GM19099 (cell line): ENCODE results near the gene CSRP1.

Experiments
- POLR2A ChIP-seq: IDR thresholded peaks from 3 replicates; pipeline ENCODE4 v1.6.1; 2011; ENCODE audit warnings: low read depth; ENCODE audit not compliant: insufficient read length; ENCODE audit errors: extremely low read depth

Gene CSRP1

GRCh38 chr1:201528631-201529252 lies 21.8 kb upstream of the CSRP1 start:
- no peak for TF ChIP-seq POLR2A

DNA sequence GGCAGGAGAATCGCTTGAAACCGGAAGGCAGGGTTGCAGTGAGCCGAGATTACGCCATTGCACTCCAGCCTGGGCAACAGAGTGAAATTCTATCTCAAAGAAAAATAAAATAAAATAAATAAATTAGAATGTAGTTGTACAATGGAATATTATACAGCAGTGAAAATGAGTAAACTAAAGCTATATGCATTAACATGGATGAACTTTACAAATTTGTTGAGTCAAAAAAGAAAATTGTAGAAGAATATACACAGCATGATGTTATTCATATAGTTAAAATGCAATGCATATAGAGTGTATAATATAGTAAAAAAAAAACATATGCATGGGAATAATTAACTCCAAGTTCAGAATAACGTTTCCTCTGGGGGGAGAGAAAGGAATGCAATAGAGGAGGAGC lies 21.0 kb upstream of the CSRP1 start:
- TF ChIP-seq POLR2A = no peak

GRCh38 chr1:201525193-201525778 lies 18.4 kb upstream of the CSRP1 start:
- no peak for TF ChIP-seq POLR2A

DNA sequence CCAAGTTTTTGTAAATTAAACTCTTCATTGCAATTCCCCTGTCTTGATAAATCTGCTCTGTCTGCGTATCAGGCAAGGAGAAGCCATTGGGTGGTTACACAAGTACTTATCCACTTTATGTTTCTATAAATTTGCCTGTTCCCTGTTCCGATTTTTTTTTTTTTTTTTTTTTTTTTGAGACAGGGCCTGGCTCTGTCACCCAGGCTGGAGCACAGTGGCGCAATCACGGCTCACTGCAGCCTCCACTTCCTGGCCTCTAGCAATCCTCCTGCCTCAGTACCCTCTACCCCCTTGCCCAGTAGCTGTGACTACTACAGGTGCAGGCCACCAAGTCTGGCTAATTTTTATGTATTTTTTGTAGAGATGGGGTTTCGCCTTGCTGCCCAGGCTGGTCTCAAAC lies 11.1 kb upstream of the CSRP1 start:
- TF ChIP-seq POLR2A = no peak

- no peak for TF ChIP-seq POLR2A
Measured at GRCh38 chr1:201517631-201518030, 10.7 kb upstream of the CSRP1 start.

- no peak for TF ChIP-seq POLR2A
Measured at GRCh38 chr1:201516511-201517127, 9.7 kb upstream of the CSRP1 start.

- TF ChIP-seq POLR2A = no peak
Measured at GRCh38 chr1:201515895-201516294, 9.0 kb upstream of the CSRP1 start.

GRCh38 chr1:201515062-201515750 lies 8.3 kb upstream of the CSRP1 start:
- no peak for TF ChIP-seq POLR2A

DNA sequence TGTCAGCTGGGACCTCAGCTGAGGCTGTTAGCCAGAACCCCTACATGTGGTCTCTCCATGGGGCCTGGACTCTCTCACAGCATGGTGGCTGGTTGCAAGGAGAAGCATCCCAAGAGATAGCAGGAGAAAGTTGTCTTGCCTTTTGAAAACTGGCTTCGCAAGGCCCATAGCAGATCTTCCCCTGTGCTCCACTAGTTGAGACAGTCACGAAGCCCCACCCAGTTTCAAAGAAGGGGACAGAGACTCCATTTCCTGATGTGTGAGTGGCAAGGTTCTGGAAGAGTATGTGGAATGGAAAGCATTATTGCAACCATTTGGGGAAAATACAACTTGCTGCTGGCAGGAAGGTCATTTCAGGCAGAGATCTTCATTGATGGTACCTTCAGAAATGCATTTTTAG lies 7.5 kb upstream of the CSRP1 start:
- TF ChIP-seq POLR2A = no peak

- TF ChIP-seq POLR2A = no peak
Measured at GRCh38 chr1:201513498-201514243, 6.7 kb upstream of the CSRP1 start.

DNA sequence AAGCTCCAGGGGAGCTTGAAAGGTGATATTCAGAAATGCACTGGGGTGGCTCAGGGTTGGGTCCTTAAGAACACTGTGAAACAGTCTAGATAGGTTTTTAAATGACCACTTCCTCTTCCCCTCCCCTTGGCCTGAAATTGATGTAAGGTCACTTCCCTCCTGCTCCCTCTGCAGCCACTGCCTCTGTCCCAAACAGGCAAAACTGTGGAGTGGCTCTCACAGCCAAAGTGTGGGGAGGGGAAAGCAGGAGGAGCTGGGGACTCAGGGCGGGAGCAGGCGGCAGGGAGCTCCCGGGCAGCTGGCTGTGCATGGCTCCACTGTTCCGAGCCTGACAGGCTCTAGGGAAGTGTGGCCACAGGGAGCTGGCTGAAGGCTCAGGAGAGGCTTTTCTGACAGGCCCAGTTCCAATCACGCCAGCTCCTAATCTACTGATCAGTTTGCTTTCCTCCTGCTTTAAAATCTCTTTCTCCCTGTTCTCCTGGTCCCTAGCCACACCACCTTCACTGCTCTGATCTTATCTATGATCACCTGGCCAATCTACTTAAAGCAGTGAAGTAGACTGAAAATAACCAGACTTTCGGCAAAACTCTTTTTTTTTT lies 5.1 kb upstream of the CSRP1 start:
- TF ChIP-seq POLR2A = no peak

DNA sequence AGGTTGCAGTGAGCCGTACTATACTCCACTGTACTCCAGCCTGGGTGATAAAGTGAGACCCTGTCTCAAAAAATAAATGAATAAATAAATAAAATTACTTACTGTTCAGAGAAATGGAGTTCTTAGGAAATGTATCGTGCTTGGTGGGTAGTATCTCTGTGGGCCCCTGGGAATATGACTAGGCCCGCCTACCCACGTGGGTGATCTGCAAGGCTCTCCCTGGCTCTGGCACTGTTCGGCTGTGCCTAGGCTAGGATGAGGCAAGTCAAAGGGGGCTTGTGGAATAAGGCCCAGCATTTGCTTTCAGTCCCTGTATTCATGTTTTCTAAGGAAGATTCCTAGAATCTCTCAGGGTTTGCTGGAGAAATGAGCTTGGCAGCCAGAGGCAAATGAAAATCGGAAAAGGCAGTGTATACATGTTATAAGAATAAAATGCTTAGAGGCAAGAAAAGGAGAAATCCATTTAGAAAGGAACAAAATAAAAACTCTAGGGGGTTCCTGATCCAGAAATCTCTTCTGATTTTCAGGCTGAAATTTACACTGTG lies 4.5 kb upstream of the CSRP1 start:
- TF ChIP-seq POLR2A = no peak

DNA sequence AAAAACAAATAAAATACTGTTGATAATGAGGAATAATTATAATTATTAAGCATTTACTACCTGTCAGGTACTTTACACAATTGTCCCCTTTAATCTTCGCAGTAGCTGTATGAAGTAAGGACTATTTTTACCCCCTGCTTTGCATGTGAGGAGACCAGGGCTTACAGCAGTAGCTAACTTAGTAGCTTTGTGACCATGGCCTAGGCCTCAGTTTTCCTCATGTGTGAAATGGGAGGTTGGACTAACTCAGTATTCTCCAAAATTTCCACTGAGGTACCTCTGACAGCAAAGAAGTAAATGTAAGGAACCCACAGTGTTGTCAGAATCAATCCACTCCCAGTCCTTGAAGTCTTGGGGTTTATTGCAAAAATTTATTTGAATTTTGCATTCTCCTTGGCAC lies 3.8 kb upstream of the CSRP1 start:
- no peak for TF ChIP-seq POLR2A

GRCh38 chr1:201509601-201510374 lies 2.9 kb upstream of the CSRP1 start:
- TF ChIP-seq POLR2A = no peak
